HG03108 (cell line): ENCODE results near the gene IL33.

Experiments
- ATAC-seq: cut with Tn5 transposase; IDR thresholded peaks from one replicate; pipeline ENCODE4 v1.9.1; 2021; ENCODE audit warnings: moderate library complexity; ENCODE audit not compliant: unreplicated experiment

Gene IL33

GRCh38 chr9:6216002-6216401 is 395 bp downstream of the IL33 start:
- no peak for ATAC-seq

GRCh38 chr9:6216951-6217350 is 1.3 kb downstream of the IL33 start:
- no peak for ATAC-seq

- ATAC-seq: no peak
These were observed 2.5 kb downstream of the IL33 start for GRCh38 chr9:6218099-6218502.

GRCh38 chr9:6219040-6219439 is 3.4 kb downstream of the IL33 start:
- ATAC-seq: no peak

GRCh38 chr9:6219981-6220380 is 4.4 kb downstream of the IL33 start:
- no peak for ATAC-seq

- ATAC-seq: no peak
These were observed 9.0 kb downstream of the IL33 start for GRCh38 chr9:6224393-6225154.

GRCh38 chr9:6226696-6227095 is 11.1 kb downstream of the IL33 start:
- no peak for ATAC-seq

- ATAC-seq: no peak
These were observed 13.6 kb downstream of the IL33 start for GRCh38 chr9:6229186-6229585.

- no peak for ATAC-seq
These were observed 14.0 kb downstream of the IL33 start for GRCh38 chr9:6229619-6230018.

GRCh38 chr9:6230037-6230780 is 14.6 kb downstream of the IL33 start:
- no peak for ATAC-seq

- no peak for ATAC-seq
These were observed 16.8 kb downstream of the IL33 start for GRCh38 chr9:6232336-6232945.

GRCh38 chr9:6234014-6234413 is 18.4 kb downstream of the IL33 start:
- ATAC-seq: no peak

GRCh38 chr9:6237267-6237666 is 21.7 kb downstream of the IL33 start:
- ATAC-seq: no peak

- ATAC-seq: no peak
These were observed 23.4 kb downstream of the IL33 start for GRCh38 chr9:6239048-6239461.

- no peak for ATAC-seq
These were observed 24.1 kb downstream of the IL33 start for GRCh38 chr9:6239694-6240093.

- ATAC-seq: peak; percentile 74
These were observed 28.1 kb downstream of the IL33 start for GRCh38 chr9:6243746-6244145.

GRCh38 chr9:6247266-6247665 is 31.7 kb downstream of the IL33 start:
- no peak for ATAC-seq

GRCh38 chr9:6268826-6269397 is 53.3 kb downstream of the IL33 start:
- ATAC-seq: no peak

GRCh38 chr9:6270896-6271295 is 55.3 kb downstream of the IL33 start:
- no peak for ATAC-seq

GRCh38 chr9:6271508-6272228 is 56.1 kb downstream of the IL33 start:
- ATAC-seq: no peak

- no peak for ATAC-seq
These were observed 56.6 kb downstream of the IL33 start for GRCh38 chr9:6272229-6272598.
